Measurements from ENCODE around the gene PARD6G.

The PARD6G gene

GRCh38 chr18:80191264-80191663, 56.0 kb downstream of the PARD6G start:
- no peak for DNase-seq (ENCODE audit: low read depth in 2 of 2)

- DNase-seq (ENCODE audit: low read depth in 2 of 2) = no peak
Measured at GRCh38 chr18:80190311-80190710, 57.0 kb downstream of the PARD6G start.

GRCh38 chr18:80189531-80189865, 57.8 kb downstream of the PARD6G start:
- no peak for DNase-seq (ENCODE audit: low read depth in 2 of 2)

- no peak for DNase-seq (ENCODE audit: low read depth in 2 of 2)
Measured at GRCh38 chr18:80188643-80189530, 58.4 kb downstream of the PARD6G start.

GRCh38 chr18:80187956-80188642, 59.2 kb downstream of the PARD6G start:
- no peak for DNase-seq (ENCODE audit: low read depth in 2 of 2)

GRCh38 chr18:80185545-80185944, 61.8 kb downstream of the PARD6G start:
- DNase-seq (ENCODE audit: low read depth in 2 of 2) = no peak

GRCh38 chr18:80184243-80184772, 63.0 kb downstream of the PARD6G start:
- no peak for DNase-seq (ENCODE audit: low read depth in 2 of 2)

GRCh38 chr18:80183273-80184050, 63.9 kb downstream of the PARD6G start:
- no peak for DNase-seq (ENCODE audit: low read depth in 2 of 2)

- DNase-seq (ENCODE audit: low read depth in 2 of 2) = no peak
Measured at GRCh38 chr18:80182855-80183254, 64.5 kb downstream of the PARD6G start.

GRCh38 chr18:80181642-80182461, 65.5 kb downstream of the PARD6G start:
- no peak for DNase-seq (ENCODE audit: low read depth in 2 of 2)

GRCh38 chr18:80180778-80181564, 66.3 kb downstream of the PARD6G start:
- DNase-seq (ENCODE audit: low read depth in 2 of 2) = no peak

GRCh38 chr18:80179857-80180558, 67.3 kb downstream of the PARD6G start:
- DNase-seq (ENCODE audit: low read depth in 2 of 2) = no peak

- DNase-seq (ENCODE audit: low read depth in 2 of 2) = no peak
Measured at GRCh38 chr18:80178935-80179818, 68.1 kb downstream of the PARD6G start.

- no peak for DNase-seq (ENCODE audit: low read depth in 2 of 2)
Measured at GRCh38 chr18:80177128-80177527, 70.2 kb downstream of the PARD6G start.

- DNase-seq (ENCODE audit: low read depth in 2 of 2) = no peak
Measured at GRCh38 chr18:80176334-80177073, 70.8 kb downstream of the PARD6G start.

GRCh38 chr18:80175451-80176204, 71.7 kb downstream of the PARD6G start:
- DNase-seq (ENCODE audit: low read depth in 2 of 2) = peak in 1 of 2 donors; percentile 11

- no peak for DNase-seq (ENCODE audit: low read depth in 2 of 2)
Measured at GRCh38 chr18:80173060-80173459, 74.3 kb downstream of the PARD6G start.
